Esophagus squamous epithelium (tissue), 4 donors: ENCODE measurements around the gene PLEKHA5.

ENCODE experiments used
- CTCF ChIP-seq, 6 experiments: fragments of 450-650 bp in 4 of 6; fragments of 200-600 bp in 2 of 6; sonication (generic) in 2 of 6; IDR thresholded peaks; one replicate each; pipeline ENCODE4 v1.5.1; 2016 to 2019; ENCODE audit warnings: antibody characterized with exemption in 6 of 6, mild to moderate bottlenecking in 4 of 6, moderate library complexity in 4 of 6
- POLR2A ChIP-seq, 4 donors: fragments of 450-650 bp; IDR thresholded peaks; one replicate each; pipeline ENCODE4 v1.6.1; 2017; ENCODE audit warnings: antibody characterized with exemption in 4 of 4, mild to moderate bottlenecking in 4 of 4, moderate library complexity in 3 of 4

- TF ChIP-seq POLR2A (IDR thresholded peaks at IDR 0.05) (no peak), CTCF (IDR thresholded peaks at IDR 0.05) (no peak)
Measured at GRCh38 chr12:19196959-19197630, 67.6 kb downstream of the PLEKHA5 start.
